HepG2 (cell line): ENCODE measurements around the gene NELFB. TPM values are rescaled to one million over a fixed set of nuclear protein-coding genes. Genes with fewer than 3 reads are reported as not detected.

ENCODE experiments used
- ARID4A ChIP-seq: sonication (generic); formaldehyde crosslinking; IDR thresholded peaks from 2 replicates; pipeline ENCODE4 v1.5.0; 2020; ENCODE audit warnings: mild to moderate bottlenecking, missing genetic modification reagents, borderline replicate concordance
- CBX2 ChIP-seq, 2 experiments: fragments of 200-600 bp in 1 of 2; sonication (generic); formaldehyde crosslinking in 1 of 2; IDR thresholded peaks; 2 replicates each; pipeline versions ENCODE4 v1.7.0 to v1.8.1; 2018 to 2022; ENCODE audit warnings: low read depth in 2 of 2, low read length in 1 of 2, mild to moderate bottlenecking in 1 of 2, missing genetic modification reagents in 1 of 2
- CHD4 ChIP-seq: fragments of 200-600 bp; sonication (generic); IDR thresholded peaks from 2 replicates; pipeline ENCODE4 v1.7.0; 2017; ENCODE audit warnings: mild to moderate bottlenecking, low read length, borderline replicate concordance
- DZIP1 ChIP-seq: sonication (generic); formaldehyde crosslinking; IDR thresholded peaks from 2 replicates; pipeline ENCODE4 v1.5.0; 2020; ENCODE audit warnings: mild to moderate bottlenecking, missing genetic modification reagents
- ELF4 ChIP-seq: sonication (generic); formaldehyde crosslinking; IDR thresholded peaks from 2 replicates; pipeline ENCODE4 v1.5.0; 2020; ENCODE audit warnings: missing genetic modification reagents, mild to moderate bottlenecking, moderate library complexity, borderline replicate concordance
- JUN ChIP-seq: sonication (generic); formaldehyde crosslinking; IDR thresholded peaks from 2 replicates; pipeline ENCODE4 v1.4.0; 2020; ENCODE audit warnings: mild to moderate bottlenecking, missing genetic modification reagents
- MYC ChIP-seq: sonication (generic); formaldehyde crosslinking; IDR thresholded peaks from 2 replicates; pipeline ENCODE4 v1.9.0; 2021; ENCODE audit warnings: missing genetic modification reagents, borderline replicate concordance
- NAIF1 ChIP-seq: sonication (generic); formaldehyde crosslinking; IDR thresholded peaks from 2 replicates; pipeline ENCODE4 v1.5.0; 2020; ENCODE audit warnings: mild to moderate bottlenecking, missing genetic modification reagents, borderline replicate concordance
- PBX3 ChIP-seq: sonication (generic); formaldehyde crosslinking; IDR thresholded peaks from 2 replicates; pipeline ENCODE4 v1.8.1; 2023; ENCODE audit warnings: missing genetic modification reagents, inconsistent platforms, borderline replicate concordance
- PHF5A ChIP-seq: IDR thresholded peaks from one replicate; pipeline ENCODE4 v1.6.1; 2018; ENCODE audit warnings: low read depth, missing genetic modification reagents; ENCODE audit not compliant: unreplicated experiment
- TSC22D2 ChIP-seq: sonication (generic); formaldehyde crosslinking; IDR thresholded peaks from 2 replicates; pipeline ENCODE4 v1.5.1; 2020; ENCODE audit warnings: missing genetic modification reagents, mild to moderate bottlenecking, borderline replicate concordance
- XRCC5 ChIP-seq: fragments of 200-400 bp; formaldehyde crosslinking; optimal IDR thresholded peaks from 2 replicates; pipeline ENCODE3; 2017; ENCODE audit warnings: mild to moderate bottlenecking, low read length
- ZBTB43 ChIP-seq: sonication (generic); formaldehyde crosslinking; conservative IDR thresholded peaks from 2 replicates; pipeline ENCODE4 v1.4.0; 2020; ENCODE audit warnings: missing genetic modification reagents
- ZNF460 ChIP-seq: sonication (generic); formaldehyde crosslinking; IDR thresholded peaks from 2 replicates; pipeline ENCODE4 v1.5.1; 2020; ENCODE audit warnings: missing genetic modification reagents, mild to moderate bottlenecking, borderline replicate concordance
- ZNF570 ChIP-seq: sonication (generic); formaldehyde crosslinking; IDR thresholded peaks from 2 replicates; pipeline ENCODE4 v1.4.0; 2020; ENCODE audit warnings: mild to moderate bottlenecking, missing genetic modification reagents, borderline replicate concordance
- ZNF776 ChIP-seq: sonication (generic); formaldehyde crosslinking; IDR thresholded peaks from 2 replicates; pipeline ENCODE4 v1.4.0; 2020; ENCODE audit warnings: mild to moderate bottlenecking, missing genetic modification reagents
- polyA plus RNA-seq, 8 experiments: library from polyadenylated mRNA; depleted of rRNA in 3 of 8; stranded (reverse) in 7 of 8; unstranded in 1 of 8; fragments of >200 nt; fragmentation: Illumina TruSeq in 4 of 8; extraction: Trizol in 4 of 8; gene quantifications; 2 replicates each; pipeline versions ENCODE4 v1.2.1 to v1.2.3, GENCODE V29; 2011 to 2016; ENCODE audit warnings: low read depth in 4 of 8, missing spikeins in 1 of 8, mixed read lengths in 1 of 8; ENCODE audit not compliant: insufficient read depth in 1 of 8
- total RNA-seq, 5 experiments: library from RNA; depleted of rRNA; stranded (reverse); fragments of >200 nt; fragmentation: Illumina TruSeq; extraction: Trizol; gene quantifications; 2 replicates each; pipeline ENCODE4 v1.2.3, GENCODE V29; 2016; ENCODE audit warnings: low read depth in 1 of 5
- TF ChIP-seq, protein P1 (sequence below): sonication (generic); formaldehyde crosslinking; IDR thresholded peaks from 2 replicates; pipeline ENCODE4 v1.5.1; 2020; ENCODE audit warnings: mild to moderate bottlenecking, moderate library complexity, missing genetic modification reagents

NELFB gene
- total and polyA plus RNA-seq, 2 of the 13 experiments (the other 11 are each of a cell fraction or from before 2014, with no cell fraction given): 26.5 to 45.8 TPM

DNA sequence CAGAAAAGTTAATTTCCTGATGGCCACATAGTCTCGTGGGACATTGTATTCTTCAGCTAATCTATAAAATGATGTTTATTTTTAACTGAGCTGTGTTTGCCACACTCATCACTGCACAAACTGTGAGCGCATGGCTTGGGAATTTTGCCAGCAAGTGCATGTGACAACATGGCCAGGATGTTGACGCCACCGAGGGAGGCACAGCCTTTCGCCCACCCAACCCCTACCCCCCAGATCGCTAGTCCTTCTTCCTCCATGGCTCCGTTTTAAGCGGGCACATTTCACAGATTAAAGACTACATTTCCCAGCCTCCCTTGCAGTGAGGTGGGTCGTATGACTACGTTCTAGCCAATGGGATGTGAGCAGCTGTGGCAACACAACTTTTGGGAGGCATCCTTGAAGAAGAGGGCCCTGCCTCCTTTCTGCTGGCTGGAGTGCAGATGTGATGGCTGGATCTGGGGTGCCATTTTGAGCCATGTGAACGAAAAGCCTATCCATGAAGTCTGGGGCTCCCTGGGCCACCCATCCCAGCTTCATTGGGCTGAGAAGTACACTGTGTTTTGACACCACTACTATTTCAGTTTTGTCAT, 39.1 kb downstream of the NELFB start (continued):
- TF ChIP-seq DZIP1 (CRISPR knock-in tag) (no peak), ELF4 (no peak), NAIF1 (CRISPR knock-in tag) (no peak), TSC22D2 (CRISPR knock-in tag) (no peak), ZNF570 (no peak), ZNF776 (CRISPR knock-in tag) (no peak), PBX3 (CRISPR knock-in tag) (no peak), JUN (CRISPR knock-in tag) (no peak), PHF5A (CRISPR knock-in tag) (no peak), ZBTB43 (CRISPR knock-in tag) (0 out of 2 replicates have a peak, but pooled peaks have one; percentile 0), CHD4 (no peak; the same call in 1 of the 2 replicates), XRCC5 (no peak), CBX2 (IDR thresholded peaks at IDR 0.05; ENCODE audit: low read depth, low read length) (no peak), CBX2 (CRISPR knock-in tag; IDR thresholded peaks at IDR 0.05; ENCODE audit: low read depth) (no peak), ZNF460 (CRISPR knock-in tag) (no peak), MYC (CRISPR knock-in tag) (peak; percentile 42; the same call in 1 of the 2 replicates), ARID4A (CRISPR knock-in tag) (no peak)
- TF ChIP-seq, protein P1, sequence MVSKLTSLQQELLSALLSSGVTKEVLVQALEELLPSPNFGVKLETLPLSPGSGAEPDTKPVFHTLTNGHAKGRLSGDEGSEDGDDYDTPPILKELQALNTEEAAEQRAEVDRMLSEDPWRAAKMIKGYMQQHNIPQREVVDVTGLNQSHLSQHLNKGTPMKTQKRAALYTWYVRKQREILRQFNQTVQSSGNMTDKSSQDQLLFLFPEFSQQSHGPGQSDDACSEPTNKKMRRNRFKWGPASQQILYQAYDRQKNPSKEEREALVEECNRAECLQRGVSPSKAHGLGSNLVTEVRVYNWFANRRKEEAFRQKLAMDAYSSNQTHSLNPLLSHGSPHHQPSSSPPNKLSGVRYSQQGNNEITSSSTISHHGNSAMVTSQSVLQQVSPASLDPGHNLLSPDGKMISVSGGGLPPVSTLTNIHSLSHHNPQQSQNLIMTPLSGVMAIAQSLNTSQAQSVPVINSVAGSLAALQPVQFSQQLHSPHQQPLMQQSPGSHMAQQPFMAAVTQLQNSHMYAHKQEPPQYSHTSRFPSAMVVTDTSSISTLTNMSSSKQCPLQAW (CRISPR knock-in tag): no peak
